Fibroblast of skin of abdomen (primary cell): Measurements from ENCODE around the gene MRPL54.

ENCODE experiments used
- DNase-seq: peaks from one replicate; pipeline ENCODE4 v3.0.0-alpha.2; 2013

Gene MRPL54

GRCh38 chr19:3785938-3786824, 23.7 kb downstream of the MRPL54 start, which contains the start of gene MATK:
MATK (minus strand) TSS chr19:3786381; CDS start chr19:3785135, 1,246 bp downstream.
- DNase-seq = no peak

DNA sequence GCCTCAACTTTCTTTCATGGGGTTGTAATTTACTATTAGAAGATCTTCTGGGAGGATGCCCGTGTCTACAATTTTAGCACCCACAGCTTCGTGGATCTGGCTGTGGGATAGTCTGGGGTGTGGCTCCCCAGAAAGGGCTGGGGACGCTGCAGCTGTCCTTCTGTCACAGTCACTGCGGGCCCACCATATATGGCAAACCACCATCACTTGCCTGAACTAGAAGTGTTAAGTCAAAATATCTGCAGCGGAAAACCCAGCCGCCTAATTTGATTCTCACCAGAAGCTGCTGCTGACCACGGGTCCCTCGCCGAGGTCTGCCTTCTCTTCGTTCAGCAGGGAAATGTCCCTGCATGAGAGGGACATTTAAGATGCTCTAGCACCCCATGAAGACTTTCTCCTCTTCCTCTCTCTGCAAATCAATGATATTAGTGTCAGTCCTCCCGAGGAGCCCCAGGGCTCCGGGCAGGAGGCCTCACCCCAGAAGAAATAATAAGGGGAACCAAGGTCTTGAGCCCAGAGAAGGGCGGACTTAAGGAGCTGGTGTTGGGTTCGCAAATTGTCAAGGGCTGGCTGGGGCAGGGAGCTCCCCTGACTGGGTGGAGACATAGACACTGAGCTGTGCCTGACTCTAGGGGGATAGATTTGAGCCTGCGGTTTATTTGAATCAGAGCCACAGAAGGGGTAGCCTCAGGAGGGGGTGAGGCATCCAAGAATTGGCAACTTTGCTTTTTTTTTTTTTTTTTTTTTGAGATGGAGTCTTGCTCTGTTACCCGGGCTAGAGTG, 26.7 kb downstream of the MRPL54 start:
- DNase-seq = no peak

- no peak for DNase-seq
Measured at GRCh38 chr19:3790209-3790734, 27.8 kb downstream of the MRPL54 start.

- no peak for DNase-seq
Measured at GRCh38 chr19:3790941-3791340, 28.5 kb downstream of the MRPL54 start.

DNA sequence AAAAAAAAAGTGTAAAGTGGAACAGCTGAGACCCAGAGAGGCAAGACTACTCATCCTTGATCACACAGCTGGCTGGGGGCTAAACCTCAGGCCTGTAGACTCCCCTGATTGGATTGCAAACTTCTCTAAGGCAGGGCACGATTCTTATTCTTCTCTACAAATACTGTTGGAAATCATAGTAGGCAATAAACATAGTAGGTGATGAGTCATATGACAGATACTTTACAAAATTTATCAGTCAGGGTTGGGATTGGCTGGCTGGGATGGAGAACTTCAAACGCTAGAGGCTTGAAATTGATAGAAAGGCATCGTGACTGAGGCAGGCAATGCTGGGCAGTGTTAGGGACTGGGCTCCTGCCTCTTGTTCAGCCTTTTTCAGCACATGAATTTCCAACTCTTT, 29.6 kb downstream of the MRPL54 start:
- no peak for DNase-seq

DNA sequence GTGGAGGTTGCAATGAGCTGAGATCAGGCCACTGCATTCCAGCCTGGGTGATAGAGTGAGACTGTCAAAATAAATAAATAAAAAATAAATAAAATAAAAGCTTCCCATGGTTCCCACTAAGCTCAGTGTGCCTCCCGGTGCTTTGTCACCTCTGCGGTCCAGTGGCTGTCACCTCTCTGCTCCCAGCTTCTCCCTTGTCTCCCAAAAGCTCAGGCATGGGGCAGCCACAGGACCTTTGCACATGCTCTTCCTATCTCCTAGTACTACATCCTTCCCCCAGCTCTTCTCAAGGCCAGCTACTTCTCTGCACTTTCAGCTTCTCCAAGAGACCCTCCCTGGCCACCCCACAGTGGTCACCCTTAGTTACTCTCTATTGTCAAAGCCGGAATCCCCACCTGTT, 31.3 kb downstream of the MRPL54 start:
- no peak for DNase-seq

DNA sequence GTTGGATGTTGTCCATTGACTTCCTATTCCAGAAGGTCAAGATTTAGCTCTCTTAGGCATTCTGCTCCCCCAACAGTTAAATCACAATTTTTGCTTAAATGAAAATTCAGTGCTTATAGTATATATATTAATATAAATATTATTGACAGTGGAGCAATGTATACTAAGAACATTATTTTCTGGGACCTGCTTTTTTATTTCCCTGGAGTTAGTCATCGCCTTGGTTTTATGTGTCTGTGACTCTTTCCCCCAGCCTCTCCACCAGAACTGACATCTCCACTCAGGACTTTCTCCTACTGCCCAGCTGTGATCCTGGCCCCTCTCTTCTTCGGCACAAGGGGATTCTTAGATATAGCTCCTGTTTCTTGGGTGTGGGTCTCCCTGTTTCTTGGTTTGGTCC, 33.9 kb downstream of the MRPL54 start:
- no peak for DNase-seq

DNA sequence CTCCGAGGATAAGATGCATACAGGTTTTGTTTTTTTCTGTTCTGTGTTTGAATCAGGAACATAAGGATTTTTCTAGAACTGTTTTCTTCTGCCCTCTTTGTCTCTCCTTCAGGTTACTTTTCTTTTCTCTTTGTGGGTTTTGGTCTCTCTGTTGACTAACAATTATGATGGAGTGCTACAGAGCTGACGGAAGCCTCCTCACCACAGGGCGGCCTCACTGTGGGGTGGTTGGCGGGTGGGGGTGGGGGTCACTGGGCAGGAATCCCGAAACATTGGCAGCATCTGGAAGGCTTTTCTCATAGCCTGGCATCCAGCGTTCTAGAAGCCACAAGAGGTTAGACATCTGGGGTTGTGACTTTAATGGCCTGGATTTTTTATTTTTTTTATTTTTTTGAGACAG, 35.7 kb downstream of the MRPL54 start:
- no peak for DNase-seq

GRCh38 chr19:3800996-3801395, 38.5 kb downstream of the MRPL54 start:
- DNase-seq = no peak

- DNase-seq = no peak
Measured at GRCh38 chr19:3801412-3802096, 39.1 kb downstream of the MRPL54 start.

GRCh38 chr19:3803114-3803888, 40.8 kb downstream of the MRPL54 start:
- no peak for DNase-seq

GRCh38 chr19:3803986-3804385, 41.5 kb downstream of the MRPL54 start:
- no peak for DNase-seq

- no peak for DNase-seq
Measured at GRCh38 chr19:3804429-3804828, 41.9 kb downstream of the MRPL54 start.

- no peak for DNase-seq
Measured at GRCh38 chr19:3805859-3806258, 43.4 kb downstream of the MRPL54 start.

- no peak for DNase-seq
Measured at GRCh38 chr19:3807131-3807480, 44.6 kb downstream of the MRPL54 start.

DNA sequence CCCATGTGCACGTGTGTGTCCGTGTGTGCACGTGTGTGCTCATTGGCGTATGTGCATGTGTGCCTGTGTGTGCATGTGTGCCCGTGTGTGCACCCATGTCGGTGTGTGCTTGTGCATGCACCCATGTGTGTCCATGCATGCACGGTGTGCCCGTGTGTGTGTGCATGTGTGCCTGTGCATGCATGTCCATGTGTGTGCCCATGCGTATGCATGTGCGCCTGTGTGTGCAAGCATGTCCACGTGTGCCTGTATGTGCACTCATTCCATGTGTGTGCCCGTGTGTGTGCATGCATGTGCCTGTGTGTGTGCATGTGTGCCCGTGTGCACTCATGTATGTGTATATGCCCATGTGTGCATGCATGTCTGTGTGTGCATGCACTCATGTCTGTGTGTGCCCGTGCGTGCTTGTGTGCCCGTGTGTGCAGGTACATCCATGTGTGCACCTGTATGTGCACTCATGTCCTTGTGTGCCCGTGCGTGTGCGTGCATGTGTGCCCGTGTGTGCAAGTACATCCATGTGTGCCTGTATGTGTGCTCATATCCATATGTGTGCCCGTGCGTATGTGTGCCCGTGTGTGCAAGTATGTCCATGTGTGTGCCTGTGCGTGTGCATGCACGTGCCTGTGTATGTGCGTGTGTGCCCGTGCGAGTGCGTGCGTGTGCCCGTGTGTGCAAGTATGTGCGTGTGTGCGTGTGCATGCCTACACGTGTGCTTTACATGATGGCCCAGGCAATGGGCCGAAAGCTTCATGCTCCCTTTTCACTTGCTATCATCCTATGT, 45.3 kb downstream of the MRPL54 start:
- no peak for DNase-seq

- DNase-seq = no peak
Measured at GRCh38 chr19:3808420-3809143, 46.1 kb downstream of the MRPL54 start.

- DNase-seq = no peak
Measured at GRCh38 chr19:3809881-3810707, 47.6 kb downstream of the MRPL54 start.

- no peak for DNase-seq
Measured at GRCh38 chr19:3810708-3811355, 48.4 kb downstream of the MRPL54 start.
